Suprapubic skin (tissue), 4 donors: ENCODE data around the gene SLF2.

Source experiments
- CTCF ChIP-seq, 2 donors: fragments of 200-600 bp in 1 of 2; fragments of 450-650 bp in 1 of 2; sonication (generic) in 1 of 2; IDR thresholded peaks; one replicate each; pipeline ENCODE4 v1.5.1; 2016 to 2019; ENCODE audit warnings: antibody characterized with exemption in 2 of 2, mild to moderate bottlenecking in 1 of 2, moderate library complexity in 1 of 2
- POLR2A ChIP-seq, 2 donors: fragments of 450-650 bp; IDR thresholded peaks; one replicate each; pipeline ENCODE4 v1.6.1; 2017; ENCODE audit warnings: antibody characterized with exemption in 2 of 2, mild to moderate bottlenecking in 2 of 2, moderate library complexity in 2 of 2
- POLR2AphosphoS5 ChIP-seq, 3 donors: sonication (generic); formaldehyde crosslinking; IDR thresholded peaks; one replicate each; pipeline ENCODE4 v1.6.1; 2017; ENCODE audit warnings: antibody characterized with exemption in 3 of 3

GRCh38 chr10:100866575-100867098, 46.1 kb upstream of the SLF2 start:
- TF ChIP-seq POLR2A (IDR thresholded peaks at IDR 0.05) (no peak), POLR2AphosphoS5 (IDR thresholded peaks at IDR 0.05) (no peak), CTCF (IDR thresholded peaks at IDR 0.05) (no peak)
